NT2/D1 (cell line): Measurements from ENCODE around the gene CD81.

Experiments used
- DNase-seq: peaks from one replicate; pipeline ENCODE4 v3.0.0-alpha.2; 2011; ENCODE audit warnings: low read depth, low spot score
- H3K27me3 ChIP-seq: 2 replicates; pipeline ENCODE4 v1.6.0; 2011; ENCODE audit warnings: mild to moderate bottlenecking; ENCODE audit not compliant: insufficient read length, insufficient read depth
- H3K36me3 ChIP-seq: 2 replicates; pipeline ENCODE4 v1.6.1; 2011; ENCODE audit warnings: mild to moderate bottlenecking, low read length, mixed read lengths; ENCODE audit not compliant: insufficient read depth, insufficient read length
- H3K4me1 ChIP-seq: 2 replicates; pipeline ENCODE4 v1.5.1; 2011; ENCODE audit not compliant: insufficient read depth, insufficient read length
- H3K4me3 ChIP-seq: 2 replicates; pipeline ENCODE4 v1.5.1; 2011; ENCODE audit warnings: low read depth; ENCODE audit not compliant: insufficient read length
- H3K9ac ChIP-seq: 2 replicates; pipeline ENCODE4 v1.6.0; 2011; ENCODE audit warnings: low read depth; ENCODE audit not compliant: insufficient read length
- H3K9me3 ChIP-seq: 2 replicates; pipeline ENCODE4 v1.5.1; 2011; ENCODE audit warnings: mild to moderate bottlenecking, low read length; ENCODE audit not compliant: insufficient read depth
- SUZ12 ChIP-seq: IDR thresholded peaks from 2 replicates; pipeline ENCODE4 v1.6.1; 2011; ENCODE audit not compliant: insufficient read length, insufficient read depth; ENCODE audit errors: extremely low read depth
- YY1 ChIP-seq: IDR thresholded peaks from 2 replicates; pipeline ENCODE4 v1.6.1; 2011; ENCODE audit not compliant: insufficient read length, insufficient read depth
- ZNF274 ChIP-seq: IDR thresholded peaks from 2 replicates; pipeline ENCODE4 v1.6.1; 2011; ENCODE audit warnings: mild to moderate bottlenecking, low read depth, low read length

CD81 gene

DNA sequence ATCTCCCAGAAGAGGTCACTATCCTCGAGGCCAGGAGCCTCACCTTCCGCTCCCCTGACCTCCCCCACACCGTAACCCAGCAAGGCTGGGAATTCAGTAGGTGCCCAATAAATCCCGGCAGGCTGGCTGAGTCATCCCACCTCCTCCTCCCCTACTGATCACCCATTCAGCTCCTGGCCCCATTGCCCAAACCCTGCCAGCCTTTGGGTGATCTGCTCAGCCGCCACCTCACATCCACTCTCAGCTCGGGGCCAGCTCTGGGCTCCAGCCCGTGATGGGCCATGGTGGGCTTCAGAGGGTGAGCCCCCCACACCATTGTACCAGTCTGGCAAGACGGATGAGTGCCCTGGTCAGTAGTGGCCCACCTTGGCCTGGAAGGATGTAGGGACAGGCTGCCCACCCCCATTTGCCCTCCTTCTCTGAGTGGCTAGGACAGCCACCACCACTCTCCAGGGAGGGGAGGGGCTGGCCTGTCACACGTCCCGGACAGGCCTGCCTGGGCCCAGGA is 59.0 kb downstream of the CD81 start:
- Histone ChIP-seq H3K9ac (peak overlapping the region; percentile 12), H3K4me1 (no peaks in the 10 kb centered on the region), H3K9me3 (no peaks in the 10 kb centered on the region), H3K36me3 (no peaks in the 10 kb centered on the region), H3K4me3 (no peak overlapping the region), H3K27me3 (peaks cover 48% of the 10 kb centered on the region)
- TF ChIP-seq ZNF274, result no peak
- TF ChIP-seq YY1, result no peak
- TF ChIP-seq SUZ12, result no peak
- DNase-seq, result no peak

DNA sequence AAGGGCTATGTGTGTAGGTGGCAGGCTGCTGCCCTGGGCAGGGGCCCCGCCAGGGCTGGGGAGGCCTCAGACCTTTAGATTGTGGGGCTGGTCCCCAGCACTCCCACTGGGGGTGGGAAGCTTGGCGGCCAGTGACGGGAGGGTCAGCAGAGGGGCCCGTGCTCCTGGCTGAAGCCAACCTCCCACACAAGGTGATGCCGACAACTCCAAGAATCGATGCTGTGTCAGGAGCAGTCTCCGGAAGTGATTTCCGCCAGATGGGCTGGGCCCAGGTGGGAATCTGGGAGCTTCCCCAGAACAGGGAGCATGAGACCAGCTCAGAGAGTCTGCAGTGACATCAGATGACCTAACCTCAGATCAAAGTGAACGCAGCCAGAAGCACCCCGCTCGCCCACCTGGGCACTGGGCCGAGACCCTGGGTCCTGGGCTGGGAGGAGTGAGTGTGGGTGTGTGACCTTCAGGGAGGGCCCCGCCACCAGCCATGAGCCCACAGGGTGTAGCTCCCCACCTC is 59.5 kb downstream of the CD81 start:
- H3K9me3 ChIP-seq, result no peaks in the 10 kb centered on the region
- H3K4me1 ChIP-seq, result no peaks in the 10 kb centered on the region
- TF ChIP-seq YY1, result no peak
- TF ChIP-seq SUZ12, result no peak
- TF ChIP-seq ZNF274, result no peak
- H3K27me3 ChIP-seq, result peaks cover 53% of the 10 kb centered on the region
- no peak overlapping the region for H3K4me3 ChIP-seq
- peak overlapping the region; percentile 12 for H3K9ac ChIP-seq
- no peak for DNase-seq
- no peaks in the 10 kb centered on the region for H3K36me3 ChIP-seq

DNA sequence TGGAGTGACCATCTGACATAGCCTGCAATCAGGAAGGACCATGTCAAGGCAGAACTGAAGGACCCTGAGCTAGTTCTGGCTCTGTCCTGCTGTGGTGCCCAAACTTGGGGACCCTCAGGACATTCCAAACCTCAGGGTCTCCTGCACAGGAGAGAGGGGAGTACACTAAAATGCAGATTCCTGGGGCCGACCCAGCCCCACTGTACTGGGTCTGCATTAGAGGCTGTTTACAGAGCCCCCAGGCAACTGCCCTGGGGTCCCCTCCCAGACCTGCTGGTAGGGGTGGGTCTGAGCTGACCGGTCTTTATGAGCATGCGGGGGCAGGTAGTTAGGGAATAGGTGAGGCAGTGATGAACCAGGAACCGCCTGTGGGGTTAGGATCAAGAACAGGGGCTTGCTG is 60.4 kb downstream of the CD81 start:
- DNase-seq, result no peak
- Histone ChIP-seq H3K27me3 (peaks cover 63% of the 10 kb centered on the region), H3K4me1 (no peaks in the 10 kb centered on the region), H3K36me3 (no peaks in the 10 kb centered on the region), H3K4me3 (no peak overlapping the region), H3K9ac (no peak overlapping the region), H3K9me3 (no peaks in the 10 kb centered on the region)
- no peak for TF ChIP-seq ZNF274
- TF ChIP-seq SUZ12, result no peak
- TF ChIP-seq YY1, result no peak

DNA sequence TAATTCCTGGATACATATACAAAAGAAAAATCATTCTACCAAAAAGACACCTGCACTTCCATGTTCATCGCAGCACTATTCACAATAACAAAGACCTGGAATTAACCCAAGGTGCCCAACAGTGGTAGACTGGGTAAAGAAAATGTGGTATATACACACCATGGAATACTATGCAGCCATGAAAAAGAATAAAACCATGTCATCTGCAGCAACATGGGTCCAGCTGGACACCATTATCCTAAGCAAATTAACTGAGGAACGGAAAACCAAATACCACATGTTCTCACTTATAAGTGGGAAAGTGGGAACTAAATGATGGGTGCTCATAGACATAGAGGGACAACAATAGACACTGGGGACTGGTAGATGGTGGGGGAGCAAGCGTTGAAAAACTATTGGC is 62.7 kb downstream of the CD81 start:
- peaks cover 64% of the 10 kb centered on the region for H3K27me3 ChIP-seq
- no peak for DNase-seq
- no peak for TF ChIP-seq SUZ12
- TF ChIP-seq ZNF274, result no peak
- TF ChIP-seq YY1, result no peak

DNA sequence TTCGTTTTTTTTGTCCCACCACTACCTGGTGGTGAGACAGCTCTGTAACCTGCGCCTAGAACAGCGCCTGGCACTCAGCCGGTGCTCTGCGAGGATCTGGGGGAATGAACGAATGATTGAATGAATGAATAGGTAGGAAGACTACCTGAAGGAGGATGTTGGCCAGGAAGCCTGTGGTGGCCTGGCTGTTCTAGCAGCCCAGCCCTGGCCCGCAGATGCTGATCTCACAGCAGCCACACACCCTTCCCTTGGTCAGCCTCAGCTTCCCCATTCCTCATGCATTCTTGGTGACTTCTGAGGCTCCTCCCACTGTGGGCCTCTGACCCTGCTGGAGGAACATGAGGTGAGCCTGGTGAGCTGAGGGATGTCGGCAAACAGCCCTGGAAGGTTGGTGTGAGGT is 63.5 kb downstream of the CD81 start:
- Histone ChIP-seq H3K36me3 (no peaks in the 10 kb centered on the region), H3K9me3 (no peaks in the 10 kb centered on the region), H3K4me3 (no peak overlapping the region), H3K9ac (no peak overlapping the region), H3K27me3 (peaks cover 67% of the 10 kb centered on the region), H3K4me1 (peaks cover 6% of the 10 kb centered on the region)
- DNase-seq, result no peak
- TF ChIP-seq SUZ12 (no peak), YY1 (no peak), ZNF274 (no peak)

More for the DNA sequence above, 62.7 kb downstream of the CD81 start:
- no peaks in the 10 kb centered on the region for H3K9me3 ChIP-seq
- H3K9ac ChIP-seq, result no peak overlapping the region
- no peak overlapping the region for H3K4me3 ChIP-seq
- no peaks in the 10 kb centered on the region for H3K36me3 ChIP-seq
- no peaks in the 10 kb centered on the region for H3K4me1 ChIP-seq

DNA sequence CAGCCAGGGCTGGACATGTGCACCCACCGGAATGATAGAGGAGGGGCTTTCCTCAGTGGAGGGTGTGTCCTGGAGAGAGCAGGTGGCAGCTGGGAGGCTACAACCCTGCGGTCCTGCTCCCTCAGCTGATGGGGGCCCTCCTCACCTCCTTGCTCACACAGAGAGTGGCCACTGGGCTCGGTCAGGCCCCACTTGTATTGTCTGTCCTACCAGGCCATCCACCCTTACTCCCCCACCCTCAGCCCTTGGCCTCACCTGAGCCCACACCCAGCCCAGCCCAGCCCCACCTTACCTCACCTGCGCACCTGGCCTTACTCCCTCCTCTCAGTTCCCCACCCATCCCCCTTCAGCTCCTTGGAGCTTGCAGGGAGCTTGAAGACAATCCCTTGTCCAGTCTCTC is 64.1 kb downstream of the CD81 start:
- DNase-seq, result no peak
- Histone ChIP-seq H3K4me1 (peaks cover 7% of the 10 kb centered on the region), H3K27me3 (peaks cover 68% of the 10 kb centered on the region), H3K9me3 (no peaks in the 10 kb centered on the region), H3K36me3 (no peaks in the 10 kb centered on the region), H3K9ac (no peak overlapping the region), H3K4me3 (no peak overlapping the region)
- TF ChIP-seq SUZ12 (no peak), ZNF274 (no peak), YY1 (no peak)

DNA sequence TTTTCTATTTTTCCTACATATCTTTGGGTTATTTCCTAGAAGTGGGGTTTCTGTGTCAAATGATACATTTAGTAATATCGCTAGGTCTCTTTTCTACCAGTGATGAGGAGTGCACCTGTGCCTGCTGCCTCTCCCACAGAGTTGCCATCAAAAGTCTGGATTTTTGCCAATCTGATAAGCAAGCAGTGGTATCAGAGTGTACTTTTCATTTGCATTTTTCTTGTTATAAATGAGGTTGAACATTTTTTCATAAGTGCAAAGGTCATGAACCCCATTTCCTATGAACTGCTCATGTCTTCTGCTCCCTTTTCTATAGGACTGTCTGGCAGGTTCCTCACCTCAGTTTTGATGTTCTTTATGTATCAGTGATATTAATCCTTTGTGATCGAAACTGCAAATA is 65.5 kb downstream of the CD81 start:
- H3K27me3 ChIP-seq, result peaks cover 78% of the 10 kb centered on the region
- no peak for DNase-seq
- TF ChIP-seq SUZ12, result no peak

DNA sequence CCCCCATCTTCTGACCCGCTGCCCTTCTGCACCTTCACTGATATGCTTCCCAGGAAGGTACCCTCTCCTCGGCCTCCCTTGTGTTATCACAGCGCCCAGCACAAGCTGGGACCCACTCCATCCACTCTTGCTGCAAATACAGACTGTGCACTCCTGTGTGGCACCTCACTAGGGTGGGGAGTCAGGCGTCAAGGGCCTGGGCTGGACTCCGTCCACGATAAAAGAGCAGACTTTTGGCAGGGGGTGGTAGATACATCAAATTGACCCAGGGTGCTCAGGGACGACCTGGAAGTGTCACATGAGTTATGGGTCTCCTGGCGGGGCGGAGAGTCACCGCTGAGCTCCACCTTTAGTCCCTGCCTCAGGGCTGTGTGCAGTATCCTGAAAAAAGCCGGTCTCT is 66.3 kb downstream of the CD81 start:
- peak; percentile 47 for TF ChIP-seq SUZ12
- no peak for TF ChIP-seq YY1
- no peak for TF ChIP-seq ZNF274
- Histone ChIP-seq H3K4me3 (no peak overlapping the region), H3K9me3 (no peaks in the 10 kb centered on the region), H3K4me1 (peaks cover 7% of the 10 kb centered on the region), H3K27me3 (peaks cover 86% of the 10 kb centered on the region), H3K9ac (no peak overlapping the region), H3K36me3 (no peaks in the 10 kb centered on the region)
- no peak for DNase-seq

More for the DNA sequence above, 65.5 kb downstream of the CD81 start:
- Histone ChIP-seq H3K9me3 (no peaks in the 10 kb centered on the region), H3K9ac (no peak overlapping the region), H3K36me3 (no peaks in the 10 kb centered on the region), H3K4me1 (peaks cover 7% of the 10 kb centered on the region), H3K4me3 (no peak overlapping the region)
